ENCODE measurements around the gene RABL2B. TPM values are rescaled to one million over a fixed set of nuclear protein-coding genes. Genes with fewer than 3 reads are reported as not detected.
"Not testable (repeated sequence)": the region's sequence is repeated elsewhere in the genome, so short reads cannot be mapped to it uniquely, and the experiment has no call there.

The RABL2B gene
- total RNA-seq, 1 experiment from 2014 or later = 27.7 TPM

DNA sequence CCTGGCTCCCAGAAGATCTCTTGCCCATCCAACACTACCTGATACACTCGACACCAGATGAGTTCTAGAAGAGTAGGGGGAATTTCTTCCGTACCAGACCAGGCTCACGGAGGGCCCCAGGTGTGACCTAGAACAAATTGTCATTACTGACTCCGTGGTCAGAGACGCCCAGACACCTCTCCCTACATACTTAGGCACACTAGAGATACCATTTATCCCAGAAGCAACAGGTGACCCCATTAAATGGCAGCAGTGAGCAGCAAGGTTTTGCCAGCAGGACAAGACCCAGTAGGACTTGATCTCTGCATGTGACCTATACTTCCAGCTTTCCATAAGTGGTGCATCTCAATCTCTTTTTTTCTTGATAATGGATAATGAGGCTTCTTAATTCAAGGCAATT lies 42.7 kb downstream of the RABL2B start:
- intact Hi-C loops (cut with micrococcal nuclease; ENCODE audit: unreplicated experiment); H3K27ac ChIP-seq (ENCODE audit: low read length); H3K9me3 ChIP-seq (ENCODE audit: control insufficient read depth, insufficient read depth, low read depth, low read length); H3K4me1 ChIP-seq (ENCODE audit: control insufficient read depth, insufficient read depth, low read length); H3K36me3 ChIP-seq (ENCODE audit: control insufficient read depth, insufficient read depth, low read length); H3K27me3 ChIP-seq (ENCODE audit: control insufficient read depth, insufficient read depth, low read length); DNase-seq (ENCODE audit: low read depth, low spot score); POLR2A ChIA-PET; in situ Hi-C loops (cut with HindIII; ENCODE audit: low pct_unique_long_range_greater_than_20kb, low sequenced_read_pairs); CTCF ChIA-PET; BruUV-seq (replicated peaks); ATAC-seq; H3K4me3 ChIP-seq (ENCODE audit: low read depth in 2 of 2, low read length in 2 of 2): not testable (repeated sequence)

- H3K9me3 ChIP-seq (ENCODE audit: control insufficient read depth, insufficient read depth, low read depth, low read length) = no peaks in the 10 kb centered on the region
Measured at GRCh38 chr22:50739894-50740293, 43.5 kb downstream of the RABL2B start.

DNA sequence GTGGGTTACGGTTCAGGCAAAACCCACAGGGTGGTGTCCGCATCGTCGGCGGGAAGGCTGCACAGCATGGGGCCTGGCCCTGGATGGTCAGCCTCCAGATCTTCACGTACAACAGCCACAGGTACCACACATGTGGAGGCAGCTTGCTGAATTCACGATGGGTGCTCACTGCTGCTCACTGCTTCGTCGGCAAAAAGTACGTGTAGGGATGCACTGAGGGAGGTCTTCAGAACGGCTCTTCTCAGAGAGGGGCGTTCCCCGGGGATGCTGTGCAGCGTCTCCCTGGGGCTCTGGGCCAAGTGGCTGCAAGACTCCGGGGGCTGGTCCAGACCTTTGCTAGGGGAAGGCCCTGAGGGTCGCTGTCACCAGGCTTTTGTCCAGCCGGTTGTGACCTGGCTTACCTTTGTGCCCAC lies 44.2 kb downstream of the RABL2B start:
- Histone ChIP-seq H3K9me3 (ENCODE audit: control insufficient read depth, insufficient read depth, low read depth, low read length) (no peaks in the 10 kb centered on the region), H3K27ac (ENCODE audit: low read length) (no peak overlapping the region), H3K4me1 (ENCODE audit: control insufficient read depth, insufficient read depth, low read length) (no peaks in the 10 kb centered on the region), H3K36me3 (ENCODE audit: control insufficient read depth, insufficient read depth, low read length) (no peaks in the 10 kb centered on the region), H3K27me3 (ENCODE audit: control insufficient read depth, insufficient read depth, low read length) (no peaks in the 10 kb centered on the region), H3K4me3 (ENCODE audit: low read depth in 2 of 2, low read length in 2 of 2) (no peak overlapping the region)
- POLR2A ChIA-PET = no interaction called here
- CTCF ChIA-PET = no interaction called here
- no peak for DNase-seq (ENCODE audit: low read depth, low spot score)
- BruUV-seq (replicated peaks) = no TSS peak
- TF ChIP-seq, protein P1, sequence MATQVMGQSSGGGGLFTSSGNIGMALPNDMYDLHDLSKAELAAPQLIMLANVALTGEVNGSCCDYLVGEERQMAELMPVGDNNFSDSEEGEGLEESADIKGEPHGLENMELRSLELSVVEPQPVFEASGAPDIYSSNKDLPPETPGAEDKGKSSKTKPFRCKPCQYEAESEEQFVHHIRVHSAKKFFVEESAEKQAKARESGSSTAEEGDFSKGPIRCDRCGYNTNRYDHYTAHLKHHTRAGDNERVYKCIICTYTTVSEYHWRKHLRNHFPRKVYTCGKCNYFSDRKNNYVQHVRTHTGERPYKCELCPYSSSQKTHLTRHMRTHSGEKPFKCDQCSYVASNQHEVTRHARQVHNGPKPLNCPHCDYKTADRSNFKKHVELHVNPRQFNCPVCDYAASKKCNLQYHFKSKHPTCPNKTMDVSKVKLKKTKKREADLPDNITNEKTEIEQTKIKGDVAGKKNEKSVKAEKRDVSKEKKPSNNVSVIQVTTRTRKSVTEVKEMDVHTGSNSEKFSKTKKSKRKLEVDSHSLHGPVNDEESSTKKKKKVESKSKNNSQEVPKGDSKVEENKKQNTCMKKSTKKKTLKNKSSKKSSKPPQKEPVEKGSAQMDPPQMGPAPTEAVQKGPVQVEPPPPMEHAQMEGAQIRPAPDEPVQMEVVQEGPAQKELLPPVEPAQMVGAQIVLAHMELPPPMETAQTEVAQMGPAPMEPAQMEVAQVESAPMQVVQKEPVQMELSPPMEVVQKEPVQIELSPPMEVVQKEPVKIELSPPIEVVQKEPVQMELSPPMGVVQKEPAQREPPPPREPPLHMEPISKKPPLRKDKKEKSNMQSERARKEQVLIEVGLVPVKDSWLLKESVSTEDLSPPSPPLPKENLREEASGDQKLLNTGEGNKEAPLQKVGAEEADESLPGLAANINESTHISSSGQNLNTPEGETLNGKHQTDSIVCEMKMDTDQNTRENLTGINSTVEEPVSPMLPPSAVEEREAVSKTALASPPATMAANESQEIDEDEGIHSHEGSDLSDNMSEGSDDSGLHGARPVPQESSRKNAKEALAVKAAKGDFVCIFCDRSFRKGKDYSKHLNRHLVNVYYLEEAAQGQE (IDR thresholded peaks at IDR 0.05; ENCODE audit: insufficient read depth in 1 of 2, low read depth in 2 of 2, low read length in 1 of 2) = no peak
- TF ChIP-seq POLR2AphosphoS5 (IDR thresholded peaks at IDR 0.05; ENCODE audit: low read depth, low read length) (no peak), TCF7L2 (IDR thresholded peaks at IDR 0.05; ENCODE audit: low read depth, low read length) (no peak), SIN3A (IDR thresholded peaks at IDR 0.05; ENCODE audit: borderline replicate concordance, insufficient read depth, low read depth, low read length) (no peak)
- TF ChIP-seq, protein P2, sequence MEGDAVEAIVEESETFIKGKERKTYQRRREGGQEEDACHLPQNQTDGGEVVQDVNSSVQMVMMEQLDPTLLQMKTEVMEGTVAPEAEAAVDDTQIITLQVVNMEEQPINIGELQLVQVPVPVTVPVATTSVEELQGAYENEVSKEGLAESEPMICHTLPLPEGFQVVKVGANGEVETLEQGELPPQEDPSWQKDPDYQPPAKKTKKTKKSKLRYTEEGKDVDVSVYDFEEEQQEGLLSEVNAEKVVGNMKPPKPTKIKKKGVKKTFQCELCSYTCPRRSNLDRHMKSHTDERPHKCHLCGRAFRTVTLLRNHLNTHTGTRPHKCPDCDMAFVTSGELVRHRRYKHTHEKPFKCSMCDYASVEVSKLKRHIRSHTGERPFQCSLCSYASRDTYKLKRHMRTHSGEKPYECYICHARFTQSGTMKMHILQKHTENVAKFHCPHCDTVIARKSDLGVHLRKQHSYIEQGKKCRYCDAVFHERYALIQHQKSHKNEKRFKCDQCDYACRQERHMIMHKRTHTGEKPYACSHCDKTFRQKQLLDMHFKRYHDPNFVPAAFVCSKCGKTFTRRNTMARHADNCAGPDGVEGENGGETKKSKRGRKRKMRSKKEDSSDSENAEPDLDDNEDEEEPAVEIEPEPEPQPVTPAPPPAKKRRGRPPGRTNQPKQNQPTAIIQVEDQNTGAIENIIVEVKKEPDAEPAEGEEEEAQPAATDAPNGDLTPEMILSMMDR (IDR thresholded peaks at IDR 0.05) = no peak
- in situ Hi-C loops (cut with HindIII; ENCODE audit: low pct_unique_long_range_greater_than_20kb, low sequenced_read_pairs) (no loop called here), intact Hi-C loops (cut with micrococcal nuclease; ENCODE audit: unreplicated experiment) (no loop called here)
- ATAC-seq = no peak

More at GRCh38 chr22:50739894-50740293, 43.5 kb downstream of the RABL2B start:
- H3K4me1 ChIP-seq (ENCODE audit: control insufficient read depth, insufficient read depth, low read length) = no peaks in the 10 kb centered on the region
- BruUV-seq (replicated peaks) = no TSS peak
- TF ChIP-seq POLR2AphosphoS5 (IDR thresholded peaks at IDR 0.05; ENCODE audit: low read depth, low read length) (no peak), SIN3A (IDR thresholded peaks at IDR 0.05; ENCODE audit: borderline replicate concordance, insufficient read depth, low read depth, low read length) (no peak)
- TF ChIP-seq, protein P1 (IDR thresholded peaks at IDR 0.05; ENCODE audit: insufficient read depth in 1 of 2, low read depth in 2 of 2, low read length in 1 of 2) = no peak
- no peak overlapping the region for H3K27ac ChIP-seq (ENCODE audit: low read length)
- intact Hi-C loops (cut with micrococcal nuclease; ENCODE audit: unreplicated experiment) (no loop called here), in situ Hi-C loops (cut with HindIII; ENCODE audit: low pct_unique_long_range_greater_than_20kb, low sequenced_read_pairs) (no loop called here)
- ATAC-seq (no peak), DNase-seq (ENCODE audit: low read depth, low spot score) (no peak)
- H3K36me3 ChIP-seq (ENCODE audit: control insufficient read depth, insufficient read depth, low read length) = no peaks in the 10 kb centered on the region
- POLR2A ChIA-PET = no interaction called here
- CTCF ChIA-PET = no interaction called here
- H3K27me3 ChIP-seq (ENCODE audit: control insufficient read depth, insufficient read depth, low read length) = no peaks in the 10 kb centered on the region
- no peak overlapping the region for H3K4me3 ChIP-seq (ENCODE audit: low read depth in 2 of 2, low read length in 2 of 2)
